Upper lobe of right lung (tissue), 1 donor: ENCODE measurements around the gene MAGI2. TPM values are rescaled to one million over a fixed set of nuclear protein-coding genes. Genes with fewer than 3 reads are reported as not detected.
A peak's percentile ranks its signal among the peaks of the same experiment; 100 is the strongest.

Experiments
- ATAC-seq: fragments of 200-7000 bp; cut with Tn5 transposase; one replicate; pipeline ENCODE4 v1.9.1; 2020; ENCODE audit warnings: mild to moderate bottlenecking, moderate library complexity
- DNase-seq: peaks from one replicate; pipeline ENCODE4 v3.0.0-alpha.2; 2020
- H3K27ac ChIP-seq: fragments of 200-600 bp; one replicate; pipeline ENCODE4 v1.8.0; 2022
- H3K27me3 ChIP-seq: fragments of 200-600 bp; one replicate; pipeline ENCODE4 v1.8.0; 2022; ENCODE audit warnings: mild to moderate bottlenecking
- H3K36me3 ChIP-seq: fragments of 200-600 bp; one replicate; pipeline ENCODE4 v1.8.0; 2022
- H3K4me1 ChIP-seq: fragments of 200-600 bp; one replicate; pipeline ENCODE4 v1.8.0; 2022
- H3K4me3 ChIP-seq: fragments of 200-600 bp; one replicate; pipeline ENCODE4 v1.8.0; 2022; ENCODE audit warnings: mild to moderate bottlenecking
- H3K9me3 ChIP-seq: fragments of 200-600 bp; one replicate; pipeline ENCODE4 v1.8.0; 2022
- intact Hi-C: fragments of 100-400 bp; cut with DNase I; formaldehyde crosslinking; loops from one replicate; pipeline ENCODE4 v1.11.0; 2022
- total RNA-seq: library from RNA; stranded (reverse); fragmentation: NEBNext Ultra II Directional; extraction: Animal tissue kit (Norgen Biotek cat#: 25700); gene quantifications from one replicate; pipeline ENCODE4 v1.2.1, GENCODE V29; 2021
- TF ChIP-seq, protein P1 (sequence below): fragments of 200-600 bp; IDR thresholded peaks from one replicate; pipeline ENCODE4 v1.8.0; 2022; ENCODE audit warnings: antibody characterized with exemption
- donor health status: DM: no; HTN: yes; CAD: no; lungs with severe emphysema.

Gene MAGI2
- total RNA-seq, 1 donor from 2014 or later: 12.8 TPM

DNA sequence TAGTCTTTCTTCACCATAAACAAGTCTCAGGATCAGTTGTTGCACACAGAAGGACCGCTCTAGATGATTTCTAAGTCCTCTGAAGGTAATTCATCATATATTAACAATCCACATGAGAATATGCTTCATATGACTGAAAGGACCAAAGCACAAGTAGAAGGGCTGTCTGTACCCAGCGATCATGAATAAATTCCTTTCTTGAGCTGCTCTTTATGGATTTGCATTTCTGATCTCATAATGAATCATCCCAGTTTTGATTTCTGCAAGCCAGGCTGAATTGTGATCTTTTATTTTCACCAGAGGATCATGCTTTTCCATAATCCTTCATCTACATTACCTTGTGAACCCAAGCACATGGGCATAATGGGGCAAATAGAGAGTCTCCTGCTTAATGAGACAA, 675.6 kb downstream of the MAGI2 start:
- TF ChIP-seq, protein P1, sequence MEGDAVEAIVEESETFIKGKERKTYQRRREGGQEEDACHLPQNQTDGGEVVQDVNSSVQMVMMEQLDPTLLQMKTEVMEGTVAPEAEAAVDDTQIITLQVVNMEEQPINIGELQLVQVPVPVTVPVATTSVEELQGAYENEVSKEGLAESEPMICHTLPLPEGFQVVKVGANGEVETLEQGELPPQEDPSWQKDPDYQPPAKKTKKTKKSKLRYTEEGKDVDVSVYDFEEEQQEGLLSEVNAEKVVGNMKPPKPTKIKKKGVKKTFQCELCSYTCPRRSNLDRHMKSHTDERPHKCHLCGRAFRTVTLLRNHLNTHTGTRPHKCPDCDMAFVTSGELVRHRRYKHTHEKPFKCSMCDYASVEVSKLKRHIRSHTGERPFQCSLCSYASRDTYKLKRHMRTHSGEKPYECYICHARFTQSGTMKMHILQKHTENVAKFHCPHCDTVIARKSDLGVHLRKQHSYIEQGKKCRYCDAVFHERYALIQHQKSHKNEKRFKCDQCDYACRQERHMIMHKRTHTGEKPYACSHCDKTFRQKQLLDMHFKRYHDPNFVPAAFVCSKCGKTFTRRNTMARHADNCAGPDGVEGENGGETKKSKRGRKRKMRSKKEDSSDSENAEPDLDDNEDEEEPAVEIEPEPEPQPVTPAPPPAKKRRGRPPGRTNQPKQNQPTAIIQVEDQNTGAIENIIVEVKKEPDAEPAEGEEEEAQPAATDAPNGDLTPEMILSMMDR: no peak
- Histone ChIP-seq H3K4me1 (no peaks in the 10 kb centered on the region), H3K27ac (no peak overlapping the region), H3K4me3 (no peak overlapping the region), H3K36me3 (no peaks in the 10 kb centered on the region), H3K9me3 (no peaks in the 10 kb centered on the region), H3K27me3 (no peaks in the 10 kb centered on the region)
- intact Hi-C loops: no loop called here
- DNase-seq (no peak), ATAC-seq (no peak)

GRCh38 chr7:78770422-78771410, 682.8 kb downstream of the MAGI2 start:
- DNase-seq (no peak), ATAC-seq (no peak)
- H3K27ac ChIP-seq: no peak overlapping the region
- H3K36me3 ChIP-seq: no peaks in the 10 kb centered on the region
- H3K27me3 ChIP-seq: no peaks in the 10 kb centered on the region
- intact Hi-C loops: no loop called here
- H3K4me3 ChIP-seq: peak overlapping the region; percentile 9
- H3K9me3 ChIP-seq: no peaks in the 10 kb centered on the region
- peaks cover 6% of the 10 kb centered on the region for H3K4me1 ChIP-seq
- TF ChIP-seq, protein P1: no peak

GRCh38 chr7:78769481-78770101, 683.9 kb downstream of the MAGI2 start:
- peak; percentile 61 for ATAC-seq
- DNase-seq: no peak
- no peak overlapping the region for H3K4me3 ChIP-seq

GRCh38 chr7:78768859-78769258, 684.6 kb downstream of the MAGI2 start:
- Histone ChIP-seq H3K36me3 (no peaks in the 10 kb centered on the region), H3K27me3 (no peaks in the 10 kb centered on the region), H3K4me3 (no peak overlapping the region), H3K4me1 (peaks cover 6% of the 10 kb centered on the region), H3K9me3 (no peaks in the 10 kb centered on the region), H3K27ac (no peak overlapping the region)
- DNase-seq: no peak
- TF ChIP-seq, protein P1: no peak
- ATAC-seq: no peak
- intact Hi-C loops: no loop called here

More at GRCh38 chr7:78769481-78770101, 683.9 kb downstream of the MAGI2 start:
- Histone ChIP-seq H3K27me3 (no peaks in the 10 kb centered on the region), H3K9me3 (no peaks in the 10 kb centered on the region), H3K4me1 (peaks cover 6% of the 10 kb centered on the region), H3K36me3 (no peaks in the 10 kb centered on the region), H3K27ac (no peak overlapping the region)
- intact Hi-C loops: no loop called here
- TF ChIP-seq, protein P1: no peak

DNA sequence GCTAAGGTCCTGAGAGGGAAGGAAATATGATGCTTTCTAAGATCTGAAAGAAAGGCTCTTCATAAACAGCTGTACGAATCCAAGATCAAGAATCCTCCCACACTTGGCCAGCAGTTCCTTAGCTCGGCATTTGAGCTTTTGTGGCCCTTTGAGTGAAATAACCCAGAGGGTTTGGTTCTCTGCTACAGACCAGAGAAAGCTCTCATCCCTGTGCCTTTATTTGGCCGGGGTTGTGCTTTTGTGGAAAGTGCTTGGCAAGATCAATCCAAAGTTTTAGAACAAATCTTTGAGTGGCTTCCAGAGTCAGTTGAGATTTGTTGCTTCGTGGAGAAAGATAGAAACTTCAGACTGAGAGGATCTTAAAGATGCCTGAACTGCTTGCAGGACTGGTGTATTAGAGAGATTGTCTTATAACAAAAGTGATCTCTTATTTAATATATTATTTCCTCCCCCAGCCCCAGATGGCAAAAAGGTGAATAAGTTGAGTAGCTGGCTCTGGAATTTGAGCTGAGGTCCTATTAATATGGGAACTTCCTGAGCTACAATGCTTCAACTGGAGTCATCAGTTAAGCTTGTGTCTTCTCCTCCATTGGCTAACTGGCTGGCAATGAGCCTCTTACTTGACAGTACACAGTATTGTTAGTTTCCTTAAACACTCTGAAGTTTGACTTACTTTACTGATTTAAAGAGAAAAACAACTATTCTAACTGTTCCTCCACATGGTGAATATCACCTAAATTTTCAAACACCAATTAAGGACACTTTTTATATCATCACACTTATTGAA, 687.3 kb downstream of the MAGI2 start:
- Histone ChIP-seq H3K9me3 (no peaks in the 10 kb centered on the region), H3K27ac (no peak overlapping the region), H3K36me3 (no peaks in the 10 kb centered on the region), H3K4me1 (peaks cover 6% of the 10 kb centered on the region), H3K27me3 (no peaks in the 10 kb centered on the region), H3K4me3 (no peak overlapping the region)
- TF ChIP-seq, protein P1: no peak
- intact Hi-C loops: no loop called here
- ATAC-seq (no peak), DNase-seq (no peak)
